MM.1S (cell line): Measurements from ENCODE around the gene MLH3.

ENCODE experiments used
- EZH2 ChIP-seq: fragments of 300-600 bp; sonication (generic); optimal IDR thresholded peaks from 2 replicates; pipeline ENCODE3; 2017; ENCODE audit warnings: low read depth, mild to moderate bottlenecking, antibody characterized with exemption, low read length, mixed read lengths
- TF ChIP-seq, protein P1 (sequence below): fragments of 300-600 bp; sonication (generic); IDR thresholded peaks from 2 replicates; pipeline ENCODE4 v1.5.1; 2016; ENCODE audit warnings: antibody characterized with exemption, low read length, mixed read lengths

DNA sequence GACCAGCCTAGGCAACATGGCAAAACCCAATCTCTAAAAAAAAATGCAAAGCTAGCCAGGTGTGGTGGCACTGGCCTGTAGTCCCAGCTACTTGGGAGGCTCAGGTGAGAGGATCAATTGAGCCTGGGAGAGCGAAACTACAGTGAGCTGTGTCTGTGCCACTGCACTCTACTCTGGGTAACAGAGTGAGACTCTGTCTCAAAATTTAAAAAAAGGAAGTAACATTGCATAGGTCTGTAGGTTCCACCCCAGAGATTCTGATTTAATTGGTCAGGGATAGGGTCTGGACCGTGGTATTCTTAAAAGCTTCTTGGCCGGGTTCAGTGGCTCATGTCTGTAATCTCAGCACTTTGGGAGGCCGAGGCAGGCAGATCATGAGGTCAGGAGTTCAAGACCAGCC, 44.4 kb upstream of the MLH3 start:
- TF ChIP-seq, protein P1, sequence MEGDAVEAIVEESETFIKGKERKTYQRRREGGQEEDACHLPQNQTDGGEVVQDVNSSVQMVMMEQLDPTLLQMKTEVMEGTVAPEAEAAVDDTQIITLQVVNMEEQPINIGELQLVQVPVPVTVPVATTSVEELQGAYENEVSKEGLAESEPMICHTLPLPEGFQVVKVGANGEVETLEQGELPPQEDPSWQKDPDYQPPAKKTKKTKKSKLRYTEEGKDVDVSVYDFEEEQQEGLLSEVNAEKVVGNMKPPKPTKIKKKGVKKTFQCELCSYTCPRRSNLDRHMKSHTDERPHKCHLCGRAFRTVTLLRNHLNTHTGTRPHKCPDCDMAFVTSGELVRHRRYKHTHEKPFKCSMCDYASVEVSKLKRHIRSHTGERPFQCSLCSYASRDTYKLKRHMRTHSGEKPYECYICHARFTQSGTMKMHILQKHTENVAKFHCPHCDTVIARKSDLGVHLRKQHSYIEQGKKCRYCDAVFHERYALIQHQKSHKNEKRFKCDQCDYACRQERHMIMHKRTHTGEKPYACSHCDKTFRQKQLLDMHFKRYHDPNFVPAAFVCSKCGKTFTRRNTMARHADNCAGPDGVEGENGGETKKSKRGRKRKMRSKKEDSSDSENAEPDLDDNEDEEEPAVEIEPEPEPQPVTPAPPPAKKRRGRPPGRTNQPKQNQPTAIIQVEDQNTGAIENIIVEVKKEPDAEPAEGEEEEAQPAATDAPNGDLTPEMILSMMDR, result no peak
- TF ChIP-seq EZH2, result no peak
